GM04504 (cell line): ENCODE results near the gene MAGOH.

Experiments
- DNase-seq: peaks from one replicate; pipeline ENCODE4 v3.0.0-alpha.2; 2012; ENCODE audit warnings: low read depth

Gene MAGOH

DNA sequence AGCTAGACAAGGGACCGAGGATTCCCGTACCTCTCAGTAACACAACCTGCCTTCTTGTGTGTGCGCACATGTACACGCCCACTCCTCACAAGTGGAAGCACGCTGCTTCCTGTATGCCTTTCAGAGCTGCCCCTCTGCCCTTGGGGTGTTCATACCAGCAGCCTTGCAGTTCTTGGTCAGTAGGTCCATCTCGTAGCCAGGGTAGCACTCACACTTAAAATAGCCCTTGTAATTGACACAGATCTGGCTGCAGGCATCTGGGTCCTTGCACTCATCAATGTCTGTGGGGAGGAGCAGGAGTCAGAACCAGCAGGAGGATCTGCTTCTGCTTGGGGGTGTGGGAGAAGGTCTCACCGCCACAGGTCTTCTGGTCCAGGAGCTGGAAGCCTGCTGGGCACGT, 32.6 kb upstream of the MAGOH start:
- DNase-seq = no peak

DNA sequence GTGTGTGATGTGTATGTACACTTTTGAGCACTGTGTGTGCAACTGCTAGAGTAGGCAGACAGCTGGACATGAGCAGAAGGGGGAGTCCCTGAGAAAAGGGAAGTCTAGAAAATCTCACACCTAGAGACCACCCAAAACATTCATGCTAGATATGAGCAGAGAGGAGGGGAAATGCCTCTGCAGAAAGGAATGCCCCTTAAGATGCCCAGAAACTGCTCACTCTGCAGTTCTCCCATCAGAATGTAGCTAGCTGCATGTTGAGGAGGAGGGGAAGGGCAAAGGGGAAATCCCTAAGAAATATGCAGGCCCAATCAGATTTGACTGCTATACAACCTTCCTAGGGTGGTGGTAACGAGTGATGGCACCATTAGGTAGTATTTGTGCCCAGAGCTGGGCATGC, 31.8 kb upstream of the MAGOH start:
- no peak for DNase-seq

DNA sequence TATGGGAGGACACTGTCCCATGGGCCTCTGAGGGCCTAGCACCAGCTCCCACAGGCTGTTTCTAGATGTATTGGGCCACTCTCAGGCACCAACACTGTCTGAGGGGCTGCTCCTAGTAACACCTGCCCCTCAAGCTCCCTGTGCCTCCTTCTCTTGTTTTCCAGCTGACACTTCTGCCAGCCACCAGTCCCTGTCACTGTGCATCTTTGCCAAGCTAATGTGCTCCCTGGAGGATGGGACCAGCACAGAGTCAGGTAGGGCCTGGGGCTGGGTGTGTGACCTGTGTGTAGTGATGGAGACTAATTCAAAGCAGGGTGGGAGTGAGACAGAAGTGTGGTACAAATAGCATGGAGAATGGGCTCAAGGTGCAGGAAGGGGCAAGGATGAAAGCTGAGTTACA, 29.4 kb upstream of the MAGOH start:
- no peak for DNase-seq

DNA sequence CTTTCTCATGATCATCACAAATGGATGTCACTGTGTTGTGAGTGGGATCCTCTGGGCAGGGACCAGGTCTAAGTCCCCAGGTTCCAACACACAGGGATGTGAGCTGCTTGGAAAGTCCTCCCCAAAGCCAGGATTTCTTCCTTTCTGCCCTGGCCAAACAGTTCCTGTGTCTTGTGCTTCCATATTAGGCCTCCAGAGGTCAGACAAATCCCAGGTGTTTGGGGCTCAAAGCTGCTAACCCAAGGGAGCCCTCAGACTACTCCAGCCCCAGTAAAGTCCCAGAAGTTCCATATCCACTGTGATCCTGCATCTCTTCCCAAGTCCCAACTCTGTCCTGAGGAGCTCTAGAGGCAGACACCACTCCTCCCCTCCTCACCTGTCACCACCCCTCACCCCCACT, 27.7 kb upstream of the MAGOH start:
- DNase-seq = no peak

DNA sequence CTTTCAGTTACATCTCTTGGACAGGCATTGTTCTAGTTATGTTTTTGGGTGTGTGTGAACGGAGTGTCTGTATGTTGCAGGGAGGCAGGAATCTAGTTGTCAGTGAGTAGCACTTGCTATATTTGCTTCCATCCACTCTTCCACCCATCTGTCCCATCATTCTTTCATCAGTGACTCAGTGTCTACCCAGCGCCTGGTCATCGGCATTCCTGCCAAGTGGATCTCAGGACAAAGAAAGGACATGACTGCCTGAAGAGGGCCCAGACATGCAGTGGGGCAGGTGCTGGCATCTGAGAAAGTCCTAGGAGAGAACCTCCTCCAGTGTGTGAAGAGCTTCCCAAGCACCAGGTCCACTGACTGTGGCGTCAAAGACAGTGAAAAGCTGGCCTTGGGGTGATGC, 27.3 kb upstream of the MAGOH start:
- DNase-seq = no peak

DNA sequence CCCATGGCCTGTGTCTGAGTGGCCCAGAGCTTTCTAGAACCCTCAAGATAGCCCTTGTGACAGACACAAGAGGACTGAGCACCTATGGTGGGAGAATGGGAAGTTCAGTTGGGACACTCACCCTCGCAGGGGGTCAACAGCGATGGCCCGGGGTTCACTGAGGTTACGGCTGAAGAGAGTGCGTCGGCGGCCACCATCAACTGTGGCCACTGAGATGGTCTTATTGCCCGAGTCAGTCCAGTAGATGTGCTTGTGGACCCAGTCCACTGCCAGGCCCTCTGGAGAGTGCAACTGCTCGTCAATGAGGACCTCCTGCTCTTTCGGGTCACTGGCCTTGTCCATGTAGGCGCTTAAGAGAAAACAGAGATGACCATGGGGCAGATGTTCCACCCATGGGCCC, 25.7 kb upstream of the MAGOH start:
- DNase-seq = no peak

DNA sequence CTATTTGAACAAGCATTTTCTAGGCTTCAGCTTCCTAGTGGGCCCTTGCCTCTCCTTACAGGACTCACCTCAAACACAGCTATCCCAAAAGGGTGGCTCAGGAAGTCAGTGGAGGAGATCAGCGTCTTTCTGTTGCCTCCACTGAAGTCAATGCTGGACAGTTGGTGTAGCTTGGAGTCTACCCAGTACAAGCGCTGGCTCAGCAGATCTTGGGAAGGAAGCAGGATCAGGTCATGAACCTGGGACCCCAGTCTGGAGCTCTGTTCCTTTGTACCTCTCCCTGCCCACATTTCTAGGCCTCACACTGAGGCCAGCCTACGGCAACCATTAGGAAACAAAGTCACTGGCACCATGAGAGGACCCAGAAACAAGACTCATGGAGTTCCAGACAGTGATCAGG, 23.7 kb upstream of the MAGOH start:
- DNase-seq = no peak

DNA sequence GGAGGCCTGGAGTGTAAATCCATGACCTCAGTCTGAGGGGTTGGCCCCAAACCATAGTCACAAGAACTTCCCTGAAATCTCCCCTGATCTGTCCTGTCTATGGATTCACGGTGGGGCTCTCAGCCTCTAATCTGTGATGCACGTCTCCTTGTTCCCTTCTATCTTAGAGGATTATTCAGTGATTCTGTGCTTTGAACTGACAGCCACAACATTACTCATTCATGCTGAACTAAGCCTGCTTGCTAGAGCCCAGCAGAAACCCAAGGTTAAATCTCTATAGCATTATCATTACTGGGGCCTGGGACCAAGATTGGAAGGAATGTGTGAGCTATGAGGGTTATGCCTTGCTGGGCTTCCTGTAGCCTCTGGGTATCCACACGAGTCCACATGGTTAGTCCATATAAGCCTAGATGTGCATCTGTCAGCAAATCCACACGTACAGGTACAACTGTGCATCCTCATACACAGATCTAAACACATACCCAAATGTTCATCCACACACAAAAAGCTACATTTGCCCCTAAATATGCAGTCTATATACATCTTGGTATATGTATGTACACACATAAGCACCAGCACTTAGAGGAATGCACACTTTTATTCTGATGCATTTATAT, 22.4 kb upstream of the MAGOH start:
- DNase-seq = no peak

DNA sequence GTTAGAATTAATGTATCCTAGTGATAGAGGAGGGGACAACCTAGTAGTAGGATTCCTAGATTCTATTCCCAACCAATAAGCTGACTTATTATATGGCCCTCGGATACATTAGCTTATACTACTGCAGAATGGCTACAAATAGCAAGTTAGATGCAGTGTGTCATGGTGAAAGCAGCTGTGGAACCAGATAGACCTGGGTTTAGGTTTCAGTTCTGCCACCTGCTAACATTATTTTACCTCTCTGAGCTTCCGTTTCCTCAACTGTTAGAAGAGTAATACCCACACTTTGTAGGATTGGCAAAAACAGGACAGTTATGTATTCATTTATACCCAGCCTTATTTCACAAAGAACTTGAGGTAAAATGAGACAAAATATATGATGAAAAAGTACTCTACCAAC, 21.6 kb upstream of the MAGOH start:
- no peak for DNase-seq

DNA sequence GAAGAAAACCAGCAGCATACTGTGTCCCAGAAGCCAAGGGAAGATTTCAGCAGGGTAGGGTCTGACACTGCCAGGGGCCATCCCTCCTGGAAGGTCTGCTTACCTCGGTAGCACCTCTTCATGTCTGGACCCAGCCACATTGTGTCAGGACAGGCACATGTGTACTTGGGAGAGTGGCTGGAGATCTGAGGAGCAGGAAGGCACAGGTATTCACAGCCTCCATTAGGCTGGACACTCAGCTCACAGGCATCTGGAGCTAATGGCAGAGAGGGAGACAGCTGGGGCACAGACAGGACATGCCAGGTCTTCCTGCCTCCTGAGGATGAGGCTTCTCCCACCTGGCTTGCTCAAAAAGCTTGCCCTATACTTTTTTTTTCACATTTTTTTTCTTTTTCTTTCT, 19.9 kb upstream of the MAGOH start:
- no peak for DNase-seq

DNA sequence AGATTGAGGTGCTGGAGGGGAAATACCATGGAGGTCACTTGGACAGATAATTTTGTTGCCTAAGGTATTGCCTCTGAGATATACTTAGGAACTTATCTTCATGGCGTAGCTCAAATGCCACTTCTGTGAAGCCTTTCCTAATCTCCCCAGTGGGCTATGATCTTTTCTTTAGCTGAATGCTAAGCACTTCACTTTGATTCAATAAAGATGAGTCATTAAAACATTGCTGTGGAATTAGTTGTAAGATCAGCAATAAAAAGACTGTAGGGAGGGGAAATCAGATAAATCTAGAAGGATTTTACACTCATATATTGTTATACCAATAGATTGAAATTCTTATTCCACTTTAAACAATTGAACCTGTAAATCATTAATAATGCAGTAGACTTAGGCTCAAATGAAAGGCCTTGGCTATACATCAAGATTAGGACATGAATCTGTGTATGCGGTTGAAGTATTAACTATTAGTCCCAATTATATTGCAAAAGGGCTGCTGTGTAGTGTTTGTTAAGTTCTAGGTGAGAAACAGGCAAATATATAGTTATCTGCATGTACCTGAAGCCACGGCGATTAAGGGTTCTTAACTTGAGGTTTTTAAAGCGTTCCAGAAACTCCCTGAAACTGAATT, 19.2 kb upstream of the MAGOH start:
- no peak for DNase-seq

DNA sequence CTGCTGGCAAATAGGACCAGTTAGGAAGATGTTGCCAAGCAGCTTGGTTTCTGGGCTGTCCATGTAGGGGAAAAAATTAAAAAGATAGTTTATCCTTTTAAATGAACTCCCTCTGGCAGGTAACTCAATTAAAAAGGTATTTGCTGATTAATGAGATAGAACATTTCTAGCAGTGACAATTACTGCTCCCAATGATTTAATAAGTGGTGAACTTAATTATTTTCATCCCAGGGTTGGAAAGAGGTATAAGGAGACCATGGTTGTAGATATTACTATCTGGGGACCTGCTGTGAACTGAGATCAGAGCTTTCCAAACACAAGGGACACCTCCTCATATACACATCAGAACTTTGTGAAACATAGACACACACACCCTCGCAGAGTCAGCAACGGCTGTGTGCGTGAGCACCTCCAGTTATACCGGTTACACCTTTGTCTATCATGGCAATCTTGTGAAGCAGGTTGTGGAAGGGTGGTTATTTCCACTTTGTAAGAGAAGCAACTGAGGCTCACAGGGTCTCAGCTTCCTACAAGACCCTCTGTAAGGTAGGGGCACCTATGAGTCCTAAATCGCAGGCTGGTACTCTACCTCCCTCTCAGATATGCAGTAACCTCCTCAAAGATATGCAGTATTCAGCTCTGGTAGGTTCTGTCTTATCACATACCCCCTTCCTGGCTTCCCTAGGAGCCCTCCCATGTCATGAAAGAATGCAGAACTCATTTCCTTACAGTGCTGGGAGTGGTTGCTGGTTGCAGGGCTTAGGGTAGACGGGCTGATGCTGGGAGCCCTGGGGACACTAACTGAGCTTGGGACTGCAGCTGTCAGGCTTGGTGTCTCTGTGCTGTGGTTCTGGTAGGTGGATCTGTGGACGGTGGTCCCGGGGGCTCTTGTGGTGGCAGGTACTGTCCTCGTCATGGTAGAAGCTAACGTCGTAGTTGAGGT, 18.5 kb upstream of the MAGOH start:
- DNase-seq = no peak

DNA sequence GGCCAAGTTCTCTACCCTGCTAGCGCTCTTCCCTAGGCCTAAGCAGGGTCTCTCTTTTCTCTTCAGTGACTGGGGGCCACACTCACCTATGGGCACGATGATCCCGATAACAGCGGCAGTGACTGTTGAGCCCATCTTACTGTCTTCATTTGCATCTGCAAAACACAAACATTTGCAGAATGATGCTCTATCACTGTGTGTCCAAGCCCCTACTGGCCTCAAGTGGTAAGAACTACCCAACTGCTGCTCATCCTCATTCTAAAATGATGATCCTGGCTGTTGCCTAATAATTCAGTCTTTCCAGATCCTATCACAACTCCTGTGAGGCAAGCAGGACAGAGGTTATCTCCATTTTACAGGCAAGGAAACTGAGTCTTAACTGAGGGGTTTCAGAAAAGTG, 16.7 kb upstream of the MAGOH start:
- no peak for DNase-seq

DNA sequence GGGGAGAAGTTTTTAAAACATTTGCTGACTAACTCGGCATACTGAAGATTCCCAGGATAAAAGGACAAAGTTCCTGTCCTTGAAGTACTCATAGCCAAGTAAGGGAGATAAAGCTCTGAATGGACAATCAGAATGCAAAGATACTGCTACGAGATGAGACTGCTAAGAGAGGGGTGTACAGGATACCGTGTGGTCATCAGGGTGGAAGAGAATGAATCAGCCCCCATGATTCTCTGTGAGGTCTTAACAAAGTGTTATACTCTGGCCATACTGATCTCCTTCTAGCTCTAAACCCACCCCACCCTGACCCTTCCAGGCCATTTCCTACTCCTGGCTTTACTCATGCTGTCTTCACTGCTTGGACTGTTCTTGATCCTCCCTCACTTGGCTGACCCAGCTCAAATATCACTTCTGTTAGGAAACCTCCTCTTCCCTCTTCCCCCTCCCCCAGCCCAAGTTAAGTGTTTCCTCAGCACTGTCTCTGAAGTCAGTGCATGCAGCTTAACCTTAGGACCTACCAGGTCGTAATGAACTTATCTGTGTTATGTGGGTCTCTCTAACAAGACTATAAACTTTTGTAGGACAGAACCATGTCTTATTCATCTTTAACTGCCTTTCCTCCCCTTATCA, 15.8 kb upstream of the MAGOH start:
- DNase-seq = no peak

DNA sequence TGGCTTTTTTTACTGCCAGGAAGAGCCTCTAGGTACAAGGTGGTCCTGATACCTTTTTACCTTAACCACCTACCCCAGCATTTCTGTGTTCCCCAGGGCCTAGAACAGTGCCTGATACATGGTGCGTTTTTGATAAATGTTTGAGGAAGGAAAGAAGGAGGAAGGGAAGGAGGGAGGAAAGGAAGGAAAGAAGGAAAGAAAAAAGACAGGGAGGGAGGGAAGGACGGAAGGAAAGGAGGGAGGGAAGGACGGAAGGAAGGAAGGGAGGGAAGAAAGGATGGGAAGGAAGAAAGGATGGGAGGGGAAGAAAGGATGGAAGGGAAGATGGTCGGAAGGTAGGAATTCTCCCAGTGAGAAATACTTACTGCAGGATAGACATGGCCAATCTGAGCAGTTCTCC, 12.0 kb upstream of the MAGOH start:
- no peak for DNase-seq

DNA sequence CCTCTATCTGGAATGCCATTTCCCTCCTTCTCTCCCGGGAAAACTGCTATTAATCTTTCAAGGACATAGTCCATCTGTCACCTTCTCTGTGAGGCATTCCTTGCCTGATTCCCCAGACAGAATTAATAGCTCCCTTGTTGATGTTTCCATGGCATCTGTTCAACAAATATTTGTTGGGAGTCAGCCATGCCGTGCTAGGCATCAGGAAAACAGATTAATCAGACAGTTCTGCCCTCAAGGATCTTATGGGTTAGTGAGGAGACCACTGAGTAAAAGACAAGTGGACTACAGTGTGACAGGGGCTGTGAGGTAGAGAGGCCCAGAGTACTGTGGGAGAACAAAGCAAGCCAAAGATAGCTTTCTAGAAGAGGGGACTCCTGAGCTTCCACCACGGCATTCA, 11.4 kb upstream of the MAGOH start:
- DNase-seq = no peak

DNA sequence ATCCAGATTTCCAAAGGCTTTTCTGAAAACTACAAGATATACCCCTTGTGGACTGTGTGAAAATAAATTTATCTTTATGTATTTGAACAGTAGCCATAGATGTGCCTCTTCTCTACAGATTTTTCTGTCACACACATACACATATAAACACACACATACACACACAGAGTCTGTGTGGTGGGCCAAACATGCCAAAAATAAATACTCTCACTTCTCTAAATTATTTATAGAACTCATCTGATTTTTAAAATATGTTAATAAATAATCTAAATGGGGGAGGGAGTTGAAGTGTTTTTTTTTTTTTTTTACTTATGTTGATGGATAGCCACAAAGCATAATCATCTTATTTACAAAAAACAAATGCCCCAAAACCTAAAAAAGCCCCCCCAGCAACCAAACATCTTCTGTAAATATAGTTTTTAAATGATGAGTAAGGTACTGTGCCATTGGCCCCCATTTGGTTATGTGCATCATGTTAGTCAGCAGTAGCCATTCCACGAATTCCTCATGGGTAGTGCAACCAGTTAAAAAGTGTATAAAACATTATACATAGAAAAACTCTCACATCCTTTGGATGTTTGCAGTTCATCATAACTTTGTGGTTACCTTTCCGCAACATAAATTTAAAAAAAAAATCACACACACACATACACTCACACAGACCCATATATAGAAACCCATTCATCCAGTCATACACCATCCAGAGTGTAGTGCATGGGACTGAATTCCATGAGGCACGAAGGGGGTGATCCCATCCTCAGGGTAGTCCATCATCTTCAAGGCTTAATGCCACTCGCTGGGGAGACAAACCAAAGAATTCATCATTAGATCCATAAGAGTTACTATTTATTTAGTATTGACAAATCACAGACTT, 8.2 kb upstream of the MAGOH start:
- DNase-seq = peak; percentile 64

DNA sequence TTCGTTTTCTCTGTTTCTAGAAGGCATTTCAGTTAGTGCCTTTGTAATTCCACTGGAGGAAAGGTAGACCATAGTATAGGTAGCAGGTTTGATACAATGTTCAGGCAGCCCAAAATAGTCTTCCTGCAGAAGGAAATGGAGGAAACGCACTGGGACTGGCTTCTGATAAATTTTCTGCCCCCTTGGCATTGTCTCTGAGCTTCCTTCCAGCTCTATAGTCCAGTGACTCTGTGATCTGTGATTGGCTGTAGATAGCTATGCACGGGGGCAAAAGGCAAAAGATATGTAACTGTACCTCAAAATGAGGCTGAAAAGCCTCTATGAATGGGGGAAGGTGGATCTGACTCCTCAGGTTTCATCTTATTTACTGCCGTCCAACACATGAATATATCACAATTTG, 5.8 kb upstream of the MAGOH start:
- no peak for DNase-seq

DNA sequence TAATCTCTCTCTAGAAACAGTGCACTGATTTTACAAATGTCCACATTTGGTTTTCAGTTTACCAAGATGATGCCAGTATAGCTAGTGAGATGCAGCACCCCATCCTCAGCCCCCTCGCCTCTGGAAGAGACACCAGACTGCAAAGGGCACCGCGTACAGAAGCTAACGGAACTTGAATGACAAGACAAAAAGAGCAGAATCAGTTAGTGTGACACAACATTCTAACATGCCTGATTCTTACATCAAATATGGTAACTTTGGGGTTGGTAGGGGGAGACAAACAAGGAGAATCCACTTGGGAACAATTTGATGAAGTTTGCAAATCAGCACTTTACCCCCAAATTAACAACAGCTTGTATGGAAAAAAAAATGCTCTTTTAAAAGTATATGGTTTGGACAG, 4.1 kb upstream of the MAGOH start:
- DNase-seq = no peak

DNA sequence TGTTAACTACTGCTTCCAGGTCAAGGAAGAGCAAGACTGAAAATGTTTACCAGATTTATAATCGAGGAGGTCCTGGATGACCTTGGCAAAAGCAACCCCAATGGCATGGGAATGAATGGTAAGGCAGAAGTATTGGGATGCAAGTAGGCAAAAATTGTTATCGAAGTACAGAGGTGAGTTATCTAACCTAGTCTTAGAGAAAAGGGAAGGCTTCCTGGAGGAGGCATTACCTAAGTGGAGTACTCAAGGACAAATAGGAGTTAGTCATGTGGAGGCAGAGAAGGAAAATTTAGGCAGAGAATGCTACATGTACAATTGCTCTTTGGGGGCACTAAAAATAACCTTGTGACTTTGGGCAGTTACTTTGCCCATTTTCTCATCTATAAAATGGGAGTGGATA, 3.5 kb upstream of the MAGOH start:
- no peak for DNase-seq

DNA sequence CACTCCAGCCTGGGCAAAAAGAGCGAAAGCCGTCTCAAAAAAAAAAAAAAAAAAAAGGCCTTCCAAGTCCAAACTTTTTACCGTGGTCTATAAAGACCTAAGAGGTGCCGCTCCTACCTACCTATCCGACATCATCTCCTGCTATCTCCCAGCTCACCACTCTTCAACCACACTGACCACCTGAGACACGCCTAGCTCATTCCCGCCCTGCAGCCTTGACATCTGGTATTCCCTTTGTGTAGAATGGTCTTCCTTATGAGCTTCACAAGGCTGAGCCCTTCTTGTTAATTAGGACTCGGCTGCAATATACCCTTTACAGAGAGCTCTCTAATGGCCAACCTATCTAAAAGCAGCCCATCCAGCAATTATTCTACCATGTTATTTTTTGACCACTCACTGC, 680 bp downstream of the MAGOH start:
- DNase-seq = no peak

DNA sequence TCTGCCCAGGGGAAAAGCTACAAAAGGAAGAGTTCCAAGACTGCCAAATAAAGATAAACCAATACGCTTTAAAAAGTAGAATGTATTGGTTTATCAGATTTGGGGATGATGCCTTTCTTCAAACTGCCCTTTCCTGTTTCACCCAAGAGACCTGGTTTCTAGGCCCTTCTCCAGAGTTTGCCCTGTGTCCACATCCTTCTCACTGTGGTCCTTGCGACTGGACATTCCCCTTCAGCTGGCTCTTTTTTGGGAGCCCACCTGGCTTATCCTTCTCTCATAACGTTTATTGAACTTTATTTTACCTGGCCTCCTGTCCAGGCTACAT, 17.4 kb downstream of the MAGOH start:
- no peak for DNase-seq
